ENCODE measurements around the gene LTBP3.

LTBP3 gene

GRCh38 chr11:65492637-65493366 lies 65.4 kb downstream of the LTBP3 start:
- DNase-seq = peak; percentile 55

- no peak for DNase-seq
Observed at GRCh38 chr11:65492387-65492636, 65.8 kb downstream of the LTBP3 start.

- no peak for DNase-seq
Observed at GRCh38 chr11:65491614-65492386, 66.4 kb downstream of the LTBP3 start.

- no peak for DNase-seq
Observed at GRCh38 chr11:65491163-65491465, 67.0 kb downstream of the LTBP3 start.

- DNase-seq = no peak
Observed at GRCh38 chr11:65489706-65490320, 68.3 kb downstream of the LTBP3 start.

GRCh38 chr11:65489035-65489705 lies 69.0 kb downstream of the LTBP3 start:
- no peak for DNase-seq

All from activated CD4-positive, alpha-beta T cell treated with anti-CD3 and anti-CD28 coated beads for 48 hours (primary cell).